SU-DHL-6 (cell line): Measurements from ENCODE around the gene PHACTR1.

ENCODE experiments used
- H2AFZ ChIP-seq: fragments of 200-600 bp; sonication (generic); 2 replicates; pipeline ENCODE4 v1.6.1; 2014; ENCODE audit warnings: low read depth, mild to moderate bottlenecking, moderate library complexity, mixed read lengths, antibody characterized with exemption, low read length; ENCODE audit not compliant: severe bottlenecking
- H3F3A ChIP-seq: fragments of 200-600 bp; shearing (Covaris generic); 2 replicates; pipeline ENCODE4 v1.6.0; 2016; ENCODE audit warnings: antibody characterized with exemption, mild to moderate bottlenecking; ENCODE audit not compliant: insufficient read depth
- H3K27ac ChIP-seq: fragments of 200-600 bp; sonication (generic); 2 replicates; pipeline ENCODE4 v1.5.1; 2016; ENCODE audit warnings: low read depth, mild to moderate bottlenecking, low read length, moderate library complexity, mixed read lengths
- H3K27me3 ChIP-seq: fragments of 200-600 bp; sonication (generic), shearing (Covaris generic); 2 replicates; pipeline ENCODE4 v1.6.0; 2014; ENCODE audit warnings: mild to moderate bottlenecking, low read length
- H3K36me3 ChIP-seq: fragments of 200-600 bp; sonication (generic); 2 replicates; pipeline ENCODE4 v1.6.1; 2014; ENCODE audit warnings: mild to moderate bottlenecking, low read length, mixed read lengths
- H3K4me2 ChIP-seq: fragments of 300-600, 200-600 bp; shearing (Covaris generic), sonication (generic); 2 replicates; pipeline ENCODE4 v1.6.0; 2014; ENCODE audit warnings: low read length, low read depth, mild to moderate bottlenecking; ENCODE audit not compliant: poor library complexity, severe bottlenecking
- H3K4me3 ChIP-seq: fragments of 200-600 bp; sonication (generic); 2 replicates; pipeline ENCODE4 v1.5.1; 2014; ENCODE audit warnings: antibody characterized with exemption, low read length, mild to moderate bottlenecking, mixed read lengths; ENCODE audit not compliant: insufficient read depth, poor library complexity, severe bottlenecking
- H3K79me2 ChIP-seq: fragments of 200-600 bp; sonication (generic); 2 replicates; pipeline ENCODE4 v1.6.1; 2014; ENCODE audit warnings: mild to moderate bottlenecking, low read length, moderate library complexity; ENCODE audit not compliant: insufficient read depth
- H3K9ac ChIP-seq: fragments of 200-600 bp; sonication (generic); 2 replicates; pipeline ENCODE4 v1.7.0; 2014; ENCODE audit warnings: mild to moderate bottlenecking, low read length
- H3K9me2 ChIP-seq: fragments of 200-600 bp; sonication (generic); replicated peaks from 2 replicates; pipeline ENCODE4 v1.6.1; 2014; ENCODE audit warnings: low read length; ENCODE audit not compliant: insufficient read depth
- H3K9me3 ChIP-seq: fragments of 200-600 bp; sonication (generic); 2 replicates; pipeline ENCODE4 v1.6.1; 2014; ENCODE audit warnings: low read length, mixed read lengths; ENCODE audit not compliant: insufficient read depth
- H4K20me1 ChIP-seq: fragments of 200-600 bp; sonication (generic); 2 replicates; pipeline ENCODE4 v1.6.1; 2014; ENCODE audit warnings: low read depth, mild to moderate bottlenecking, antibody characterized with exemption, low read length, moderate library complexity, mixed read lengths
- EZH2phosphoT487 ChIP-seq: fragments of 200-600 bp; sonication (generic), shearing (Covaris generic); conservative IDR thresholded peaks from 2 replicates; pipeline ENCODE4 v1.6.1; 2018; ENCODE audit warnings: mild to moderate bottlenecking, antibody characterized with exemption, low read length, moderate library complexity, mixed read lengths
- TF ChIP-seq, protein P1 (sequence below): fragments of 200-600 bp; sonication (generic); IDR thresholded peaks from one replicate; pipeline ENCODE4 v1.5.1; 2017; ENCODE audit warnings: antibody characterized with exemption, mild to moderate bottlenecking, low read length, moderate library complexity; ENCODE audit not compliant: insufficient read depth, poor library complexity, severe bottlenecking

Gene PHACTR1

DNA sequence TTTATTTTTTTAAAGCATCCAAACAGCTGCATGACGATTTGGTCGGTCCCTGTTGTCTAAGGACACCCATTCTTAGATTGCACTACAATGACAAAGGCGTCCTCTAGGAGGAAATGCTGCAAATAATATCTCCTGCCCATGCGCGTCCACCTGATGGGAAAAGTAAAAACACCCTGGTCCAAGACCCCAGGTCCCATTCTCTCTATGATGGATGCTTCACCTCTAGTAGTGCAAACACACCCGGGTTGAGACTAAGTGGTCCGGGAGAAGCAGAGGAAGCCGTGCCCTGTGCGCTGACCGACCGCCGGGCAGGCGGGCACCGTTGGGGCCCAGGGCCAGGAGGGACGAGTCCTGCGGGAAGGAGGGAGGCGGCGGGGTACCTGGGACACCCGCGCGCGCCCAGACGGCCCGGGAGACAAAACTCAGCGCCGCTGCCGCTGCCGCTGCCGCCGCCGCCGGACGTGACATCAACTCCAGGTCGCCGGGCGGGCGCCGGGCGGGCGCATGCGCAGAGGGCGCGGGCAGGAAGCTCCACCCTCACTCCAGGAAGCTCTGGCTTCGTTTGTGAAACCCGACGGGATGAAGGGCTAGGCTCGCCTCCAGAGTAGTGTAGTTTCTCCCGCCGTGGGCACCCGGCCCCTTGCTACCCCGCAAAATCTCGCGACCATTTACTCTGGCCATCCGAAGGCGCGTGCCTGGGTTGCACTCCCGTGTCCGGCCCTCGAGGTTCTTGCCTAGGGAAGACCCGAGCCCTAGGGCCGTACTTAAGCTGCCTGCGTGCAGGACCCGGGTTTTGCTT, 611.7 kb downstream of the PHACTR1 start, which contains the start of gene TBC1D7:
Gene TBC1D7, minus strand, starts transcription at position 462 of the 799 bp plus-strand sequence. CDS start 1,639 bp downstream, outside the sequence.
- no peaks in the 10 kb centered on the region for H4K20me1 ChIP-seq
- no peaks in the 10 kb centered on the region for H3K36me3 ChIP-seq
- no peaks in the 10 kb centered on the region for H3K9me2 ChIP-seq
- peak within 1 kb of the TSS; percentile 25 for H3K27ac ChIP-seq
- TF ChIP-seq, protein P1, sequence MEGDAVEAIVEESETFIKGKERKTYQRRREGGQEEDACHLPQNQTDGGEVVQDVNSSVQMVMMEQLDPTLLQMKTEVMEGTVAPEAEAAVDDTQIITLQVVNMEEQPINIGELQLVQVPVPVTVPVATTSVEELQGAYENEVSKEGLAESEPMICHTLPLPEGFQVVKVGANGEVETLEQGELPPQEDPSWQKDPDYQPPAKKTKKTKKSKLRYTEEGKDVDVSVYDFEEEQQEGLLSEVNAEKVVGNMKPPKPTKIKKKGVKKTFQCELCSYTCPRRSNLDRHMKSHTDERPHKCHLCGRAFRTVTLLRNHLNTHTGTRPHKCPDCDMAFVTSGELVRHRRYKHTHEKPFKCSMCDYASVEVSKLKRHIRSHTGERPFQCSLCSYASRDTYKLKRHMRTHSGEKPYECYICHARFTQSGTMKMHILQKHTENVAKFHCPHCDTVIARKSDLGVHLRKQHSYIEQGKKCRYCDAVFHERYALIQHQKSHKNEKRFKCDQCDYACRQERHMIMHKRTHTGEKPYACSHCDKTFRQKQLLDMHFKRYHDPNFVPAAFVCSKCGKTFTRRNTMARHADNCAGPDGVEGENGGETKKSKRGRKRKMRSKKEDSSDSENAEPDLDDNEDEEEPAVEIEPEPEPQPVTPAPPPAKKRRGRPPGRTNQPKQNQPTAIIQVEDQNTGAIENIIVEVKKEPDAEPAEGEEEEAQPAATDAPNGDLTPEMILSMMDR, result no peak
- no peak for TF ChIP-seq EZH2phosphoT487
- H3K27me3 ChIP-seq, result no peaks in the 10 kb centered on the region
- H3K9ac ChIP-seq, result peak within 1 kb of the TSS; percentile 72
- no peaks in the 10 kb centered on the region for H3K9me3 ChIP-seq
- H3K4me2 ChIP-seq, result peak within 1 kb of the TSS; percentile 80
- peaks cover 6% of the 10 kb centered on the region; the same call in 1 of the 2 replicates for H3F3A ChIP-seq
- H3K4me3 ChIP-seq, result peak within 1 kb of the TSS; percentile 64
- H3K79me2 ChIP-seq, result no peaks in the 10 kb centered on the region
- peak within 1 kb of the TSS; percentile 89 for H2AFZ ChIP-seq

DNA sequence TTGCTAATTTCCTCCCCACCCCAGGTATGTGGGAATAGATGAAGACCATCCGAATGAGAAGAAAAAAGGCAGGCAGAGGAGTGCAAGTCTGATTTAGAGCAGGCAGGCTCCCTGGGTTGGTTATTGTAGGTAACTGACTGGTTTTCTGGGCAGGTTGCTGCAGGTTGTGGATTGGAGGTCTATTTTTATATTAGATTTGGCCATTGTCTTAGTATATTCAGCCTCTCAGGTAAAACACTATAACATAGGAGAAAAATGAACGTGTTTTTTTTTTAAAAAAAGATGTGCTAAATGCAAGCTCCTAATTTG, 612.3 kb downstream of the PHACTR1 start:
- Histone ChIP-seq H3K27me3 (no peaks in the 10 kb centered on the region), H3K9me3 (no peaks in the 10 kb centered on the region), H3K36me3 (no peaks in the 10 kb centered on the region), H2AFZ (peak overlapping the region; percentile 89), H3K4me2 (peak overlapping the region; percentile 80), H3K79me2 (no peaks in the 10 kb centered on the region), H3K9me2 (no peaks in the 10 kb centered on the region), H4K20me1 (no peaks in the 10 kb centered on the region), H3K9ac (peak overlapping the region; percentile 72), H3F3A (peaks cover 6% of the 10 kb centered on the region; the same call in 1 of the 2 replicates), H3K27ac (peak overlapping the region; percentile 25), H3K4me3 (peak overlapping the region; percentile 64)
- TF ChIP-seq EZH2phosphoT487, result no peak
- TF ChIP-seq, protein P1, result no peak

DNA sequence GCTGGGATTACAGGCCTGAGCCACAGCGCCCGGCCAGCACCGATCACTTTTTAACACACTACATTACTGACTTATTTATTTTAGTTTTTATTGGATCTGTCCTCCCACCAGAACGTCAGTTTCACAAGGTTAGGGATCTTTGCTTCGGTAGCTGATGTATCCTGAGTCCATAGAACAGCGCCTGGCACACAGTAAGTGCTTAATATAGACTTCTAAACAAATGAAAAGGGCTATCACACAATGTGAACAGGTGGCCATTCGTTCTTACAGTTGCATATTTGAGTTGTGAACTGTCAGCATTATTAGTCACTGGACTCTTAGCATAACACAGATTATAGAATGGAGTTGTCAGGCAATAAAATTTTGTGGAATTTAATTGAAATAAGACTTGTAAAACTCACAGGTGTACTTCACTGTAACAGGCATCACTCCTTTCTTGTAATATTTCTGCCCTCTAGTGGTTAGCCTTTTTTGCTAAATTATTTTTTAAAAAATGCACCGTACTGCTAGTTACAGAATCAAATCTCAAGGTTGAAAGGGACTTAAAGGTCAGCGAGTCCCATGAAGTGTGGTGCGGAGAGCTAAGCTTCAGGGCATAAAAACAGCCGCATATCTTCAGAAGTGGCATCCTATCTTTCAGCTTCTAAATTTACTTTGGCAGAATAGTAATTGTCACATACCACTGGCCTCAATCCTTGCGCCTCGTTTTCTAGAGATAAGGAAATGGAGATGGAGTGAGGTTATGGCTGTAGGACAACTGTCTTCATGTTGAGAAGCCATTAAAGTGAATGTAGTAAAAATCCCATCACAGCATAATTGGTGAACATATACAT, 615.2 kb downstream of the PHACTR1 start:
- H3K9me3 ChIP-seq, result no peaks in the 10 kb centered on the region
- H2AFZ ChIP-seq, result no peak overlapping the region
- no peaks in the 10 kb centered on the region for H3K9me2 ChIP-seq
- H3K4me2 ChIP-seq, result no peak overlapping the region
- no peak overlapping the region for H3K27ac ChIP-seq
- no peaks in the 10 kb centered on the region for H4K20me1 ChIP-seq
- no peak for TF ChIP-seq EZH2phosphoT487
- TF ChIP-seq, protein P1, result peak; percentile 94
- no peak overlapping the region for H3K9ac ChIP-seq
- no peaks in the 10 kb centered on the region for H3K36me3 ChIP-seq
- H3K4me3 ChIP-seq, result no peak overlapping the region
- no peaks in the 10 kb centered on the region for H3K27me3 ChIP-seq
- H3F3A ChIP-seq, result peaks cover 3% of the 10 kb centered on the region; the same call in 1 of the 2 replicates
- H3K79me2 ChIP-seq, result no peaks in the 10 kb centered on the region
